NT2/D1 (cell line): ENCODE results near the gene PGAM1.

Experiments used
- SUZ12 ChIP-seq: IDR thresholded peaks from 2 replicates; pipeline ENCODE4 v1.6.1; 2011; ENCODE audit not compliant: insufficient read length, insufficient read depth; ENCODE audit errors: extremely low read depth
- YY1 ChIP-seq: IDR thresholded peaks from 2 replicates; pipeline ENCODE4 v1.6.1; 2011; ENCODE audit not compliant: insufficient read length, insufficient read depth
- ZNF274 ChIP-seq: IDR thresholded peaks from 2 replicates; pipeline ENCODE4 v1.6.1; 2011; ENCODE audit warnings: mild to moderate bottlenecking, low read depth, low read length

DNA sequence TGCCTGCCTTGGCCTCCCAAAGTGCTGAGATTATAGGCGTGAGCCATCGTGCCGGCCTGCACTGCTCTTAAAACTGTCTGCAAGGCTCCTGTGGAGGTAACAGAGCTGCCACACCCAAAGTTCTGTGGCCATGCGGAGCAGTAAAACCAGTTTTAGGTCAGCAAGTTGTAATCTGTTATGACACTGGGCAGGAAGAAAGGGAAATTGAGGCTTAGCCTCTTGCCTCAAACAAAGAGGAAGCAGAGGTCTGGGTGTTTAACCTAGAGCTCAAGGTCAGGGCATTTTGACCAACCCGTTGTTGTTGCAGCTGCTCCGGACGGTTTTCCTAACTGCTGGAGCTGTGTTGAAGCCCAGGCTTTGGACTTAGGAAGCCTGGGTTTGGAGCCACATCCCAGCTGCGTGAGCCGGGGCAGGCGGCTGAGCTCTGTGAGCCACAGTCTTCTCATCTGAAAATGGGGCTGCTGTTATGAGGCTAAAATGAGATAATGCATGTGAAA is 17.4 kb upstream of the PGAM1 start:
- TF ChIP-seq YY1 (no peak), SUZ12 (no peak), ZNF274 (no peak)
